HCT116 (cell line): ENCODE results near the gene TNRC6A.

Source experiments
- EZH2 ChIP-seq: fragments of 200-600 bp; sonication (generic); IDR thresholded peaks from 2 replicates; pipeline ENCODE4 v1.6.1; 2017; ENCODE audit warnings: antibody characterized with exemption, mixed run types
- EZH2phosphoT487 ChIP-seq: fragments of 200-600 bp; IDR thresholded peaks from 2 replicates; pipeline ENCODE4 v1.6.1; 2018; ENCODE audit warnings: antibody characterized with exemption, borderline replicate concordance
- POLR2AphosphoS5 ChIP-seq: IDR thresholded peaks from 2 replicates; pipeline ENCODE4 v1.6.1; 2011; ENCODE audit warnings: mild to moderate bottlenecking, low read depth, low read length, moderate library complexity
- RAD21 ChIP-seq: IDR thresholded peaks from 2 replicates; pipeline ENCODE4 v1.6.1; 2012; ENCODE audit warnings: low read depth, mild to moderate bottlenecking
- TCF7L2 ChIP-seq: IDR thresholded peaks from 2 replicates; pipeline ENCODE4 v1.7.0; 2011; ENCODE audit warnings: borderline replicate concordance, inconsistent platforms; ENCODE audit not compliant: insufficient read depth, insufficient read length; ENCODE audit errors: extremely low read depth
- YY1 ChIP-seq: IDR thresholded peaks from 2 replicates; pipeline ENCODE4 v1.6.1; 2011; ENCODE audit warnings: low read length, low read depth, moderate library complexity, mild to moderate bottlenecking; ENCODE audit not compliant: insufficient replicate concordance; ENCODE audit errors: extremely low read depth
- TF ChIP-seq, protein P1 (sequence below), 3 experiments: fragments of 200-600 bp in 1 of 3; sonication (generic) in 1 of 3; IDR thresholded peaks in 2 of 3; conservative IDR thresholded peaks in 1 of 3; 2 replicates each; pipeline ENCODE4 v1.5.1; 2012 to 2017; ENCODE audit warnings: low read depth in 2 of 3, low read length in 2 of 3, antibody characterized with exemption in 1 of 3, borderline replicate concordance in 1 of 3, control low read depth in 1 of 3, mild to moderate bottlenecking in 1 of 3, mixed read lengths in 1 of 3, mixed run types in 1 of 3, moderate library complexity in 1 of 3; ENCODE audit not compliant: insufficient read depth in 1 of 3

DNA sequence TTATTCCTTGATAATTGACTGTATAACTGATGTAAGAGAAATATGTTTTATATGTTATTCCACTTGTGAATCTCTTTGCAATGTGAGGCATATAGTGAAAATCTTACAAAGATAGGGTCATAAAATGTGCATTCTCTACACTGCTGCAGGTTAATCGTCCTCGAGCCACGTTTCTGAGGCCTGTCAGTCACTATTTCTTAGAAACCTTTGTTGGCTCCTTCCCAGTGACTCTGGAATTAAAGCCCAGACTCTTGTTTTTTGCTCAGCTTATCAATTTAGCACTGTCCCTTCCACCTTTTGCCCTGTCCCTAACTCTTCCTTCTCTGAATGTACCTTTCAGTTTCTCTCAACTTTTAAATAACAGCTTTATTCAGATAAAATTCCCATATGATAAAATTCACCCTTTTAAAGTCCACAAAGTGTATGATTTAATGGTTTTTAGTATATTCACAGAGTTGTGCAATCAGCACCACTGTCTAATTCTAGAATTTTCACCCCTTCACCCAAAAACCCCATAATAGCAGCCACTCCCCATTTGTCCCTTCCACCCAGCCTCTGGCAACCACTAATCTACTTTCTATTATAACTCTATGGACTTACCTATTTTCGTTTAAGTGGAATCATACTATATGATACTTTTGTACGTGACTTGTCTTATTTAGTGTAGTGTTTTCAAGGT lies 8.6 kb downstream of the TNRC6A start:
- TF ChIP-seq, protein P1, sequence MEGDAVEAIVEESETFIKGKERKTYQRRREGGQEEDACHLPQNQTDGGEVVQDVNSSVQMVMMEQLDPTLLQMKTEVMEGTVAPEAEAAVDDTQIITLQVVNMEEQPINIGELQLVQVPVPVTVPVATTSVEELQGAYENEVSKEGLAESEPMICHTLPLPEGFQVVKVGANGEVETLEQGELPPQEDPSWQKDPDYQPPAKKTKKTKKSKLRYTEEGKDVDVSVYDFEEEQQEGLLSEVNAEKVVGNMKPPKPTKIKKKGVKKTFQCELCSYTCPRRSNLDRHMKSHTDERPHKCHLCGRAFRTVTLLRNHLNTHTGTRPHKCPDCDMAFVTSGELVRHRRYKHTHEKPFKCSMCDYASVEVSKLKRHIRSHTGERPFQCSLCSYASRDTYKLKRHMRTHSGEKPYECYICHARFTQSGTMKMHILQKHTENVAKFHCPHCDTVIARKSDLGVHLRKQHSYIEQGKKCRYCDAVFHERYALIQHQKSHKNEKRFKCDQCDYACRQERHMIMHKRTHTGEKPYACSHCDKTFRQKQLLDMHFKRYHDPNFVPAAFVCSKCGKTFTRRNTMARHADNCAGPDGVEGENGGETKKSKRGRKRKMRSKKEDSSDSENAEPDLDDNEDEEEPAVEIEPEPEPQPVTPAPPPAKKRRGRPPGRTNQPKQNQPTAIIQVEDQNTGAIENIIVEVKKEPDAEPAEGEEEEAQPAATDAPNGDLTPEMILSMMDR (IDR thresholded peaks at IDR 0.05 in 2 of 3, conservative IDR thresholded peaks at IDR 0.05 in 1 of 3; ENCODE audit: borderline replicate concordance in 1 of 3, insufficient read depth in 1 of 3, low read depth in 2 of 3, low read length in 2 of 3), result no peak
- TF ChIP-seq RAD21 (no peak), TCF7L2 (no peak), YY1 (no peak), EZH2phosphoT487 (no peak), EZH2 (no peak), POLR2AphosphoS5 (no peak)
